ENCODE results near the gene BRD4. TPM values are rescaled to one million over a fixed set of nuclear protein-coding genes. Genes with fewer than 3 reads are reported as not detected.
A peak's percentile ranks its signal among the peaks of the same experiment; 100 is the strongest.
"Not testable (repeated sequence)": the region's sequence is repeated elsewhere in the genome, so short reads cannot be mapped to it uniquely, and the experiment has no call there.

BRD4 gene
- total and polyA plus RNA-seq, 5 donors from 2014 or later = 6.6 to 168 (median 9.4) TPM

- H3K4me1 Mint-ChIP-seq = peaks cover 0 to 8% (median 2%) of the 10 kb centered on the region in 4 donors
- no peak for DNase-seq
- H3K27me3 Mint-ChIP-seq = no peaks in the 10 kb centered on the region
- no peaks in the 10 kb centered on the region for H3K9me3 Mint-ChIP-seq
- Histone ChIP-seq H3K9me3 (ENCODE audit: control insufficient read depth in 2 of 2, low read length in 2 of 2) (no peaks in the 10 kb centered on the region), H3K27ac (ENCODE audit: insufficient read depth, low read length, poor library complexity, severe bottlenecking) (no peak overlapping the region), H3K27me3 (ENCODE audit: control insufficient read depth, insufficient read depth, low read length) (no peaks in the 10 kb centered on the region), H3K4me3 (ENCODE audit: low read depth, low read length) (no peak overlapping the region), H3K36me3 (ENCODE audit: control insufficient read depth, insufficient read depth, low read length) (peaks cover 75% of the 10 kb centered on the region), H3K4me1 (ENCODE audit: control insufficient read depth, insufficient read depth, low read length, poor library complexity, severe bottlenecking) (peaks cover 6% of the 10 kb centered on the region)
- peaks cover 40% of the 10 kb centered on the region for H3K36me3 Mint-ChIP-seq
- no peak overlapping the region for H3K27ac Mint-ChIP-seq
- no peak for ATAC-seq (ENCODE audit: low read depth in 2 of 2)
- H3K4me3 Mint-ChIP-seq = no peak overlapping the region
Observed at GRCh38 chr19:15358918-15359317, 26.6 kb upstream of the BRD4 start.

GRCh38 chr19:15357906-15358305 is 25.6 kb upstream of the BRD4 start:
- H3K36me3 Mint-ChIP-seq = peaks cover 38% of the 10 kb centered on the region
- Histone ChIP-seq H3K27me3 (ENCODE audit: control insufficient read depth, insufficient read depth, low read length) (no peaks in the 10 kb centered on the region), H3K36me3 (ENCODE audit: control insufficient read depth, insufficient read depth, low read length) (peaks cover 76% of the 10 kb centered on the region), H3K4me3 (ENCODE audit: low read depth, low read length) (no peak overlapping the region), H3K4me1 (ENCODE audit: control insufficient read depth, insufficient read depth, low read length, poor library complexity, severe bottlenecking) (peaks cover 6% of the 10 kb centered on the region), H3K9me3 (ENCODE audit: control insufficient read depth in 2 of 2, low read length in 2 of 2) (no peaks in the 10 kb centered on the region), H3K27ac (ENCODE audit: insufficient read depth, low read length, poor library complexity, severe bottlenecking) (no peak overlapping the region)
- peaks cover 0 to 8% (median under 1%) of the 10 kb centered on the region in 4 donors for H3K4me1 Mint-ChIP-seq
- H3K27me3 Mint-ChIP-seq = no peaks in the 10 kb centered on the region
- ATAC-seq (ENCODE audit: low read depth in 2 of 2) (no peak), DNase-seq (no peak)
- H3K9me3 Mint-ChIP-seq = no peaks in the 10 kb centered on the region
- no peak overlapping the region for H3K27ac Mint-ChIP-seq
- no peak overlapping the region for H3K4me3 Mint-ChIP-seq

GRCh38 chr19:15354566-15355296 is 22.4 kb upstream of the BRD4 start:
- Mint-ChIP-seq H3K27ac (peak overlapping the region in 1 of 3 donors; percentile 41), H3K36me3 (peaks cover 31% of the 10 kb centered on the region), H3K4me1 (peaks cover 0 to 8% (median under 1%) of the 10 kb centered on the region in 4 donors), H3K27me3 (no peaks in the 10 kb centered on the region), H3K4me3 (no peak overlapping the region), H3K9me3 (no peaks in the 10 kb centered on the region)
- H3K27me3 ChIP-seq (ENCODE audit: control insufficient read depth, insufficient read depth, low read length) = no peaks in the 10 kb centered on the region
- ATAC-seq (ENCODE audit: low read depth in 2 of 2) (no peak), DNase-seq (no peak)
- H3K4me1 ChIP-seq (ENCODE audit: control insufficient read depth, insufficient read depth, low read length, poor library complexity, severe bottlenecking) = no peaks in the 10 kb centered on the region
- no peak overlapping the region for H3K4me3 ChIP-seq (ENCODE audit: low read depth, low read length)
- H3K36me3 ChIP-seq (ENCODE audit: control insufficient read depth, insufficient read depth, low read length) = peaks cover 54% of the 10 kb centered on the region
- no peaks in the 10 kb centered on the region for H3K9me3 ChIP-seq (ENCODE audit: control insufficient read depth in 2 of 2, low read length in 2 of 2)
- H3K27ac ChIP-seq (ENCODE audit: insufficient read depth, low read length, poor library complexity, severe bottlenecking) = no peak overlapping the region

- no peaks in the 10 kb centered on the region for H3K9me3 ChIP-seq (ENCODE audit: control insufficient read depth in 2 of 2, low read length in 2 of 2)
- H3K4me1 ChIP-seq (ENCODE audit: control insufficient read depth, insufficient read depth, low read length, poor library complexity, severe bottlenecking) = no peaks in the 10 kb centered on the region
- peaks cover 45% of the 10 kb centered on the region for H3K36me3 ChIP-seq (ENCODE audit: control insufficient read depth, insufficient read depth, low read length)
- H3K4me1 Mint-ChIP-seq = peaks cover 0 to 5% (median under 1%) of the 10 kb centered on the region in 4 donors
- no peaks in the 10 kb centered on the region for H3K27me3 Mint-ChIP-seq
- H3K9me3 Mint-ChIP-seq = no peaks in the 10 kb centered on the region
- H3K4me3 Mint-ChIP-seq = no peak overlapping the region
- no peaks in the 10 kb centered on the region for H3K27me3 ChIP-seq (ENCODE audit: control insufficient read depth, insufficient read depth, low read length)
- no peak overlapping the region for H3K27ac Mint-ChIP-seq
- H3K27ac ChIP-seq (ENCODE audit: insufficient read depth, low read length, poor library complexity, severe bottlenecking) = no peak overlapping the region
- no peak overlapping the region for H3K4me3 ChIP-seq (ENCODE audit: low read depth, low read length)
- ATAC-seq (ENCODE audit: low read depth in 2 of 2) (no peak), DNase-seq (no peak)
- peaks cover 27% of the 10 kb centered on the region for H3K36me3 Mint-ChIP-seq
Observed at GRCh38 chr19:15353908-15354307, 21.6 kb upstream of the BRD4 start.

- peaks cover 33% of the 10 kb centered on the region for H3K36me3 ChIP-seq (ENCODE audit: control insufficient read depth, insufficient read depth, low read length)
- not testable (repeated sequence) for H3K4me1 Mint-ChIP-seq; H3K27ac ChIP-seq (ENCODE audit: insufficient read depth, low read length, poor library complexity, severe bottlenecking); H3K9me3 ChIP-seq (ENCODE audit: control insufficient read depth in 2 of 2, low read length in 2 of 2); H3K4me3 Mint-ChIP-seq; H3K27me3 ChIP-seq (ENCODE audit: control insufficient read depth, insufficient read depth, low read length); H3K27me3 Mint-ChIP-seq; DNase-seq; H3K9me3 Mint-ChIP-seq; ATAC-seq (ENCODE audit: low read depth in 2 of 2); H3K4me3 ChIP-seq (ENCODE audit: low read depth, low read length); H3K4me1 ChIP-seq (ENCODE audit: control insufficient read depth, insufficient read depth, low read length, poor library complexity, severe bottlenecking)
- peak overlapping the region in 1 of 3 donors; percentile 38 for H3K27ac Mint-ChIP-seq
- H3K36me3 Mint-ChIP-seq = peaks cover 16% of the 10 kb centered on the region
Observed at GRCh38 chr19:15352535-15352934, 20.2 kb upstream of the BRD4 start.

GRCh38 chr19:15341328-15341727 is 9.0 kb upstream of the BRD4 start:
- not testable (repeated sequence) for H3K36me3 Mint-ChIP-seq; H3K27me3 ChIP-seq (ENCODE audit: control insufficient read depth, insufficient read depth, low read length); H3K4me3 Mint-ChIP-seq; ATAC-seq (ENCODE audit: low read depth in 2 of 2); DNase-seq; H3K9me3 ChIP-seq (ENCODE audit: control insufficient read depth in 2 of 2, low read length in 2 of 2); H3K27ac Mint-ChIP-seq; H3K9me3 Mint-ChIP-seq; H3K36me3 ChIP-seq (ENCODE audit: control insufficient read depth, insufficient read depth, low read length); H3K27me3 Mint-ChIP-seq; H3K27ac ChIP-seq (ENCODE audit: insufficient read depth, low read length, poor library complexity, severe bottlenecking); H3K4me1 ChIP-seq (ENCODE audit: control insufficient read depth, insufficient read depth, low read length, poor library complexity, severe bottlenecking); H3K4me3 ChIP-seq (ENCODE audit: low read depth, low read length); H3K4me1 Mint-ChIP-seq

- H3K4me1 ChIP-seq (ENCODE audit: control insufficient read depth, insufficient read depth, low read length, poor library complexity, severe bottlenecking) = no peaks in the 10 kb centered on the region
- H3K27me3 ChIP-seq (ENCODE audit: control insufficient read depth, insufficient read depth, low read length) = no peaks in the 10 kb centered on the region
- Mint-ChIP-seq H3K9me3 (no peaks in the 10 kb centered on the region), H3K27ac (no peak overlapping the region), H3K4me1 (peaks cover 0 to 5% (median 0%) of the 10 kb centered on the region in 4 donors), H3K4me3 (no peak overlapping the region), H3K27me3 (no peaks in the 10 kb centered on the region), H3K36me3 (peaks cover 8% of the 10 kb centered on the region)
- H3K36me3 ChIP-seq (ENCODE audit: control insufficient read depth, insufficient read depth, low read length) = no peaks in the 10 kb centered on the region
- no peak overlapping the region for H3K4me3 ChIP-seq (ENCODE audit: low read depth, low read length)
- H3K9me3 ChIP-seq (ENCODE audit: control insufficient read depth in 2 of 2, low read length in 2 of 2) = no peaks in the 10 kb centered on the region
- DNase-seq = no peak
- no peak for ATAC-seq (ENCODE audit: low read depth in 2 of 2)
- H3K27ac ChIP-seq (ENCODE audit: insufficient read depth, low read length, poor library complexity, severe bottlenecking) = no peak overlapping the region
Observed at GRCh38 chr19:15340086-15340485, 7.7 kb upstream of the BRD4 start.

GRCh38 chr19:15337202-15337601 is 4.9 kb upstream of the BRD4 start:
- Histone ChIP-seq H3K4me3 (ENCODE audit: low read depth, low read length) (no peak overlapping the region), H3K36me3 (ENCODE audit: control insufficient read depth, insufficient read depth, low read length) (no peaks in the 10 kb centered on the region), H3K27ac (ENCODE audit: insufficient read depth, low read length, poor library complexity, severe bottlenecking) (no peak overlapping the region), H3K4me1 (ENCODE audit: control insufficient read depth, insufficient read depth, low read length, poor library complexity, severe bottlenecking) (peaks cover 12% of the 10 kb centered on the region), H3K27me3 (ENCODE audit: control insufficient read depth, insufficient read depth, low read length) (no peaks in the 10 kb centered on the region), H3K9me3 (ENCODE audit: control insufficient read depth in 2 of 2, low read length in 2 of 2) (no peaks in the 10 kb centered on the region)
- H3K27ac Mint-ChIP-seq = no peak overlapping the region
- H3K9me3 Mint-ChIP-seq = no peaks in the 10 kb centered on the region
- H3K36me3 Mint-ChIP-seq = no peaks in the 10 kb centered on the region
- H3K4me3 Mint-ChIP-seq = no peak overlapping the region
- H3K27me3 Mint-ChIP-seq = no peaks in the 10 kb centered on the region
- DNase-seq (no peak), ATAC-seq (ENCODE audit: low read depth in 2 of 2) (no peak)
- H3K4me1 Mint-ChIP-seq = peaks cover 0 to 13% (median 6%) of the 10 kb centered on the region in 4 donors

All from CD4-positive, CD25-positive, alpha-beta regulatory T cell (primary cell).